Trophoblast cell (in vitro differentiated cells and primary cell): ENCODE results near the gene SLC5A10.
A peak's percentile ranks its signal among the peaks of the same experiment; 100 is the strongest.

Experiments
- DNase-seq, 2 donors: peaks; one replicate each; pipeline ENCODE4 v3.0.0-alpha.2; 2016
- H2AFZ ChIP-seq: 2 replicates; pipeline ENCODE4 v1.6.1; 2013; ENCODE audit warnings: low read length, moderate library complexity, mild to moderate bottlenecking; ENCODE audit not compliant: insufficient read depth, poor library complexity
- H2AK5ac ChIP-seq: 2 replicates; pipeline ENCODE4 v1.6.1; 2013; ENCODE audit warnings: mild to moderate bottlenecking, low read length
- H2BK120ac ChIP-seq: 2 replicates; pipeline ENCODE4 v1.6.1; 2013; ENCODE audit warnings: low read length, mild to moderate bottlenecking, moderate library complexity; ENCODE audit not compliant: insufficient read depth, poor library complexity
- H2BK12ac ChIP-seq: 2 replicates; pipeline ENCODE4 v1.6.1; 2013; ENCODE audit warnings: mild to moderate bottlenecking, low read length, moderate library complexity
- H2BK5ac ChIP-seq: 2 replicates; pipeline ENCODE4 v1.6.1; 2013; ENCODE audit warnings: low read length, low read depth, moderate library complexity, mild to moderate bottlenecking; ENCODE audit not compliant: poor library complexity
- H3K14ac ChIP-seq: 2 replicates; pipeline ENCODE4 v1.6.1; 2013; ENCODE audit warnings: mild to moderate bottlenecking, low read length
- H3K18ac ChIP-seq: 2 replicates; pipeline ENCODE4 v1.6.1; 2013; ENCODE audit warnings: mild to moderate bottlenecking, low read length
- H3K23ac ChIP-seq: 2 replicates; pipeline ENCODE4 v1.6.1; 2013; ENCODE audit warnings: low read length
- H3K27ac ChIP-seq: 2 replicates; pipeline ENCODE4 v1.5.1; 2013; ENCODE audit warnings: low read depth, mild to moderate bottlenecking, inconsistent platforms, low read length, moderate library complexity
- H3K27me3 ChIP-seq: 2 replicates; pipeline ENCODE4 v1.6.1; 2013; ENCODE audit warnings: inconsistent platforms, mild to moderate bottlenecking, low read length, moderate library complexity; ENCODE audit not compliant: insufficient read depth
- H3K36me3 ChIP-seq, 2 experiments: 1 replicate in 1 of 2; 2 replicates in 1 of 2; pipeline ENCODE4 v1.6.1; 2013; ENCODE audit warnings: low read length in 2 of 2, mild to moderate bottlenecking in 2 of 2, moderate library complexity in 1 of 2; ENCODE audit not compliant: insufficient read depth in 2 of 2, control insufficient read depth in 1 of 2
- H3K4ac ChIP-seq: 2 replicates; pipeline ENCODE4 v1.6.1; 2013; ENCODE audit warnings: low read depth, mild to moderate bottlenecking, low read length, moderate library complexity
- H3K4me1 ChIP-seq, 2 experiments: 1 replicate in 1 of 2; 2 replicates in 1 of 2; pipeline ENCODE4 v1.6.1; 2013; ENCODE audit warnings: low read length in 2 of 2, mild to moderate bottlenecking in 2 of 2, moderate library complexity in 1 of 2; ENCODE audit not compliant: insufficient read depth in 2 of 2, control insufficient read depth in 1 of 2
- H3K4me2 ChIP-seq: 2 replicates; pipeline ENCODE4 v1.6.1; 2013; ENCODE audit warnings: inconsistent platforms, mild to moderate bottlenecking, low read length, moderate library complexity
- H3K4me3 ChIP-seq: 2 replicates; pipeline ENCODE4 v1.5.1; 2013; ENCODE audit warnings: mild to moderate bottlenecking, low read depth, low read length, inconsistent platforms
- H3K79me1 ChIP-seq: one replicate; pipeline ENCODE4 v1.6.1; 2013; ENCODE audit warnings: low read length
- H3K79me2 ChIP-seq: 2 replicates; pipeline ENCODE4 v1.6.1; 2013; ENCODE audit warnings: low read length, mild to moderate bottlenecking; ENCODE audit not compliant: control insufficient read depth, insufficient read depth, poor library complexity
- H3K9ac ChIP-seq: 2 replicates; pipeline ENCODE4 v1.6.1; 2013; ENCODE audit warnings: mild to moderate bottlenecking, low read length
- H3K9me3 ChIP-seq: 2 replicates; pipeline ENCODE4 v1.6.1; 2013; ENCODE audit warnings: low read depth, mild to moderate bottlenecking, control low read depth, inconsistent platforms, low read length; ENCODE audit not compliant: insufficient read depth
- H4K12ac ChIP-seq: 2 replicates; pipeline ENCODE4 v1.6.1; 2013; ENCODE audit warnings: low read depth, mild to moderate bottlenecking, low read length, moderate library complexity
- H4K8ac ChIP-seq: 2 replicates; pipeline ENCODE4 v1.6.1; 2013; ENCODE audit warnings: low read depth, mild to moderate bottlenecking, low read length, moderate library complexity
- H4K91ac ChIP-seq: one replicate; pipeline ENCODE4 v1.6.1; 2013; ENCODE audit warnings: low read depth, mild to moderate bottlenecking, low read length, moderate library complexity
- WGBS: extraction: QIAGEN DNeasy Blood & Tissue Kit; methylation state at CpG from one replicate; pipeline ENCODE4 v1.1.7; 2013; ENCODE audit warnings: missing lambda C conversion rate; ENCODE audit not compliant: insufficient read length, insufficient coverage; ENCODE audit errors: extremely low coverage; 5-methylcytosine and 5-hydroxymethylcytosine counted together

Gene SLC5A10

DNA sequence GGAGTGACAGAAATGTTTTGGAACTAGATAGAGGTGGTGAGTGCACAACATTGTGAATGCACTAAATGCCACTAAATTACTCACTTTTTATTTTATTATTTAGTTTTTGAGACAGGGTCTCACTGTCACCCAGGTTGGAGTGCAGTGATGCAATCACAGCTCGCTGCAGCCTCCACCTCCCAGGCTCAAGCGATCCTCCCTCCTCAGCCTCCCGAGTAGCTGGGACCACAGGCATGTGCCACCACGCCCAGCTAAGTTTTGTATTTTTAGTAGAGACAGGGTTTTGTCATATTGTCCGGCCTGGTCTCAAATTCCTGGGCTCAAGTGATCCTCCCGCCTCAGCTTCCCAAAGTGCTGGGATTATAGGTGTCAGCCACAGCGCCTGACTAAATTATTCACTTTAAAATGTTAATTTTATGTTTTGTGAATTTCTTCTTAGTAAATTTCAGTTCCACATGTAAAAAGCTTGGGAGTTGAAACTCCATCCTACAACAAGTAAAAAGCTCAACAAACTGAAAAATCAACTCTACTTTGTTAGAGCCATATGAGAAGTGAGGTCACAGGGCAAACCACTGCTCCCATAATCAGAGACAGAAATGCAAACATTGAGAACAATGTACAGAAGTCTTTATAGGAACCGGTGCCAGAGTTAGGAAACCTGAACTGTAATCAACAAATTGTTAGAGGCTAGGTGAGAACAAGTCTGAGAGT is 13.8 kb upstream of the SLC5A10 start:
- no peaks in the 10 kb centered on the region for H3K36me3 ChIP-seq
- no peak overlapping the region for H3K4me2 ChIP-seq
- no peak overlapping the region for H3K4ac ChIP-seq
- no peak overlapping the region for H2AK5ac ChIP-seq
- WGBS, result no CpG with 5 or more reads among the region's 8 CpGs
- no peak overlapping the region for H2BK5ac ChIP-seq
- no peaks in the 10 kb centered on the region for H3K9me3 ChIP-seq
- H3K27me3 ChIP-seq, result no peaks in the 10 kb centered on the region
- no peak overlapping the region for H3K18ac ChIP-seq
- no peak overlapping the region for H3K23ac ChIP-seq
- H3K4me3 ChIP-seq, result no peak overlapping the region
- no peak overlapping the region for H4K12ac ChIP-seq
- no peak overlapping the region for H4K91ac ChIP-seq
- H2BK12ac ChIP-seq, result no peak overlapping the region
- DNase-seq, result peak in 1 of 2 donors; percentile 68
- no peaks in the 10 kb centered on the region for H3K79me1 ChIP-seq
- H3K27ac ChIP-seq, result no peak overlapping the region
- H3K14ac ChIP-seq, result no peak overlapping the region
- no peak overlapping the region for H2AFZ ChIP-seq
- H3K79me2 ChIP-seq, result no peaks in the 10 kb centered on the region
- no peak overlapping the region for H4K8ac ChIP-seq
- no peak overlapping the region for H2BK120ac ChIP-seq
- no peaks in the 10 kb centered on the region for H3K4me1 ChIP-seq
- no peak overlapping the region for H3K9ac ChIP-seq

DNA sequence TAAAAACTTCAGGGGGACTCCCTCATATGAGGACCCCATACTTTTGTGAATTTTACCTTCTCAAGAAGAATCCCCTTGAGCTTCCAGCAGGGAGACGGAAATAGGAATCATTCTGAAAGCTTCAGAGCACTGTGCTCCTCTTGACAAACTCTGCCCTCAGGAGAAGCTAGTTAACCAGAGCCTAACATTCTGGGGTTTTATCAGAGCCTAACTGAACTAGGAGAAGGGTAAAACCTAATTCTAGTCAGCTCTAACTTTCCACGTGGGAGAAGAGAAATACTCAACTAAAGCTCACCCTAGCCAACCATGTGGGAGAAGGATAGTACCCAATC is 13.3 kb upstream of the SLC5A10 start:
- Histone ChIP-seq H4K8ac (no peak overlapping the region), H2AFZ (no peak overlapping the region), H2BK5ac (no peak overlapping the region), H4K91ac (no peak overlapping the region), H3K14ac (no peak overlapping the region), H3K4ac (no peak overlapping the region), H2BK12ac (no peak overlapping the region), H3K27ac (no peak overlapping the region), H4K12ac (no peak overlapping the region), H3K9me3 (no peaks in the 10 kb centered on the region), H3K18ac (no peak overlapping the region), H2BK120ac (no peak overlapping the region), H3K79me1 (no peaks in the 10 kb centered on the region), H3K4me2 (no peak overlapping the region), H3K23ac (no peak overlapping the region), H2AK5ac (no peak overlapping the region), H3K79me2 (no peaks in the 10 kb centered on the region), H3K9ac (no peak overlapping the region), H3K4me1 (no peaks in the 10 kb centered on the region), H3K27me3 (no peaks in the 10 kb centered on the region), H3K4me3 (no peak overlapping the region), H3K36me3 (no peaks in the 10 kb centered on the region)
- DNase-seq, result no peak
- WGBS, result no CpG with 5 or more reads among the region's 2 CpGs

DNA sequence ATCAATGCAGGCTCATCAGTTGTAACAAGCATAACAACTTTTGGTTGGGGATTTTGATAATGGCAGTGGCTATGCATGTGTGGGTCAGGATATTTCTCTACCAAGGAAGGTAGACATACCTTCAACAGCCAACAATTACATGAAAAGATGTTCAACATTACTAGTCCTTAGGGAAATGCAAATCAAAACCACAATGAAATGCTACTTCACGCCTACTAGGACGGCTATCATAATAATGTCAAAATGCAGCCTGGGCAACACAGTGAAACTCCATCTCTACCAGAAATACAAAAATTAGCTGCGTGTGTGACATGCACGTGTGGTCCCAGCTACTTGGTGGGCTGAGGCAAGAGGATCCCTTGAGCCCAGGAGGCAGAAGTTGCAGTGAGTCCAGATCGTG is 7.3 kb upstream of the SLC5A10 start:
- H2AFZ ChIP-seq, result no peak overlapping the region
- H4K91ac ChIP-seq, result no peak overlapping the region
- no peak overlapping the region for H3K27ac ChIP-seq
- no peaks in the 10 kb centered on the region for H3K9me3 ChIP-seq
- no peak overlapping the region for H3K9ac ChIP-seq
- no peak overlapping the region for H2BK5ac ChIP-seq
- H2BK12ac ChIP-seq, result no peak overlapping the region
- no peak overlapping the region for H2AK5ac ChIP-seq
- no peak overlapping the region for H3K23ac ChIP-seq
- no peak overlapping the region for H3K14ac ChIP-seq
- H3K4me3 ChIP-seq, result no peak overlapping the region
- H3K79me2 ChIP-seq, result no peaks in the 10 kb centered on the region
- no peak for DNase-seq
- H3K4ac ChIP-seq, result no peak overlapping the region
- H3K27me3 ChIP-seq, result no peaks in the 10 kb centered on the region
- no peak overlapping the region for H3K4me2 ChIP-seq
- WGBS, result no CpG with 5 or more reads among the region's 5 CpGs
- H2BK120ac ChIP-seq, result no peak overlapping the region
- no peak overlapping the region for H4K8ac ChIP-seq
- no peak overlapping the region for H4K12ac ChIP-seq
- H3K79me1 ChIP-seq, result no peaks in the 10 kb centered on the region
- no peak overlapping the region for H3K18ac ChIP-seq
- H3K36me3 ChIP-seq, result no peaks in the 10 kb centered on the region
- peaks cover 3 to 8% of the 10 kb centered on the region in 2 experiments for H3K4me1 ChIP-seq

DNA sequence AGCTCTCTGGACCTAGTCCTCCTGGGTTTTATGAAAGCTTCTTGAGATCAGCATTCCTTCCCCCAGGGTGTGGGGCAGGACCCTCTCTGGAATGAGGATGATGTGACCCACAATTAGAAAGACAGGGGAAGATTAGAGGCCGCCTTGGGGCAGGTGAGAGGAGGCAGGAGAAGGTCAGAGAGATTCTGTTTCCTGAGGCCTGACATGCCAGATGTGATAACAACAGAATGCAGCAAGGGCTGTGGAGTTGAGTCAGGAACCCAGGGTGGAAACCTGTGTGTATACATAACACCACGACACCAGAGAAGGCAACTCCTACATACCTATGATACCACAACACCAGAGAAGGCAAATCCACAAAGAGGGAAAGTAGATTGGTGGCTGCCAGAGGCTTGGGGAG is 5.4 kb upstream of the SLC5A10 start:
- Histone ChIP-seq H3K9ac (no peak overlapping the region), H3K79me1 (no peaks in the 10 kb centered on the region), H3K4me1 (peaks cover 11 to 18% of the 10 kb centered on the region in 2 experiments), H2AK5ac (no peak overlapping the region), H2BK5ac (no peak overlapping the region), H2AFZ (no peak overlapping the region), H3K4me2 (no peak overlapping the region), H3K23ac (no peak overlapping the region), H3K4ac (no peak overlapping the region), H3K27ac (no peak overlapping the region), H4K12ac (no peak overlapping the region), H4K8ac (no peak overlapping the region), H3K9me3 (peaks cover 2% of the 10 kb centered on the region), H3K36me3 (no peaks in the 10 kb centered on the region), H3K4me3 (no peak overlapping the region), H3K14ac (no peak overlapping the region), H2BK12ac (no peak overlapping the region), H2BK120ac (no peak overlapping the region), H3K18ac (no peak overlapping the region), H3K79me2 (no peaks in the 10 kb centered on the region), H4K91ac (no peak overlapping the region), H3K27me3 (no peaks in the 10 kb centered on the region)
- no CpG with 5 or more reads among the region's 2 CpGs for WGBS
- peak; percentile 99 for DNase-seq
